ENCODE data around the gene GAPDH. TPM values are rescaled to one million over a fixed set of nuclear protein-coding genes. Genes with fewer than 3 reads are reported as not detected.
"Not testable (repeated sequence)": the region's sequence is repeated elsewhere in the genome, so short reads cannot be mapped to it uniquely, and the experiment has no call there.

The GAPDH gene
- total RNA-seq, 1 donor from 2014 or later, result 4,161 TPM

DNA sequence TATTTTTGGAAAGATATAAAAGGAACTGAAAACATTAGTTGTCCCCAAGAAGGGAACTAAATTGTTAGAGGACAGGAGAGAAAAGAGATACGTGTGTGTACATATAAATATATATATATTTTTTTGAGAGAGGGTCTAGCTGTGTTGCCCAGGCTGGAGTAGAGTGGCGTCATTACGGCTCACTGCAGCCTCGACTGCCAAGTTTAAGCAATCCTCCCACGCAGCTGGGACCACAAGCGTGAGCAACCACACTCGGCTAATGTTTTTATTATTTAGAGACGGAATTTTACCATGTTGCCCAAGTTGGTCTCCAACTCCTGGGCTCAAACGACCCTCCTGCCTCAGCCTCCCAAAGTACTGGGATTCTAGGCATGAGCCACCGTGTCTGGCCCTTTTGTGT lies 50.0 kb downstream of the GAPDH start:
- Histone ChIP-seq H3K27me3 (ENCODE audit: low read depth) (no peaks in the 10 kb centered on the region), H3K4me1 (peaks cover 10% of the 10 kb centered on the region), H3K9me3 (replicated peaks) (no peaks in the 10 kb centered on the region), H3K4me3 (no peak overlapping the region), H3K36me3 (peaks cover 99% of the 10 kb centered on the region), H3K27ac (replicated peaks) (no peak overlapping the region)
- TF ChIP-seq, protein P1, sequence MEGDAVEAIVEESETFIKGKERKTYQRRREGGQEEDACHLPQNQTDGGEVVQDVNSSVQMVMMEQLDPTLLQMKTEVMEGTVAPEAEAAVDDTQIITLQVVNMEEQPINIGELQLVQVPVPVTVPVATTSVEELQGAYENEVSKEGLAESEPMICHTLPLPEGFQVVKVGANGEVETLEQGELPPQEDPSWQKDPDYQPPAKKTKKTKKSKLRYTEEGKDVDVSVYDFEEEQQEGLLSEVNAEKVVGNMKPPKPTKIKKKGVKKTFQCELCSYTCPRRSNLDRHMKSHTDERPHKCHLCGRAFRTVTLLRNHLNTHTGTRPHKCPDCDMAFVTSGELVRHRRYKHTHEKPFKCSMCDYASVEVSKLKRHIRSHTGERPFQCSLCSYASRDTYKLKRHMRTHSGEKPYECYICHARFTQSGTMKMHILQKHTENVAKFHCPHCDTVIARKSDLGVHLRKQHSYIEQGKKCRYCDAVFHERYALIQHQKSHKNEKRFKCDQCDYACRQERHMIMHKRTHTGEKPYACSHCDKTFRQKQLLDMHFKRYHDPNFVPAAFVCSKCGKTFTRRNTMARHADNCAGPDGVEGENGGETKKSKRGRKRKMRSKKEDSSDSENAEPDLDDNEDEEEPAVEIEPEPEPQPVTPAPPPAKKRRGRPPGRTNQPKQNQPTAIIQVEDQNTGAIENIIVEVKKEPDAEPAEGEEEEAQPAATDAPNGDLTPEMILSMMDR (IDR thresholded peaks at IDR 0.05; ENCODE audit: borderline replicate concordance), result no peak
- intact Hi-C loops (cut with micrococcal nuclease), result no loop called here
- DNase-seq, result no peak

DNA sequence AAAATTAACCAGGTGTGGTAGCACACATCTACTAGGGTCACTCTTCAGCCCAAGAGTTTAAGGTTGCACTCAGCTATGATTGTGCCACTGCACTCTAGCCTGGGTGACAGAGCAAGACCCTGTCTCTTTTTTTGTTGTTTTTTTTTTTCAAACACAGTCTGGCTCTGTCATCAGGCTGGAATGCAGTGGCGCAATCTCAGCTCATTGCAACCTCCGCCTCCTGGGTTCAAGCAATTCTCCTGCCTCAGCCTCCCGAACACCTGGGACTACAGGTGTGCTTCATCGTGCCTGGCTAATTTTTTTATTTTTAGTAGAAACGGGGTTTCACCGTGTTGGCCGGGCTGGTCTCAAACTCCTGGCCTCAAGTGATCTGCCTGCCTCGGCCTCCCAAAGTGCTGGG lies 52.3 kb downstream of the GAPDH start:
- H3K4me1 ChIP-seq; H3K27ac ChIP-seq (replicated peaks); H3K4me3 ChIP-seq; intact Hi-C loops (cut with micrococcal nuclease); H3K27me3 ChIP-seq (ENCODE audit: low read depth); DNase-seq; H3K9me3 ChIP-seq (replicated peaks): not testable (repeated sequence)
- peaks cover 100% of the 10 kb centered on the region for H3K36me3 ChIP-seq

Other genes starting within 250 kb of the GAPDH start
- 0.08 TPM for gene PLEKHG6, start 223.8 kb upstream of the GAPDH start, total RNA-seq
- 45.6 TPM for gene TNFRSF1A, start 192.4 kb upstream of the GAPDH start, total RNA-seq
- gene SCNN1A, start 159.0 kb upstream of the GAPDH start, total RNA-seq, result 0.22 TPM
- gene LTBR, start 150.4 kb upstream of the GAPDH start, total RNA-seq, result 23.5 TPM
- gene CD27, start 89.6 kb upstream of the GAPDH start, total RNA-seq, result 0.16 TPM
- 16.4 TPM for gene TAPBPL, start 82.5 kb upstream of the GAPDH start, total RNA-seq
- 4.2 TPM for gene VAMP1, start 63.8 kb upstream of the GAPDH start, total RNA-seq
- gene MRPL51, start 41.3 kb upstream of the GAPDH start, total RNA-seq, result 235 TPM
- gene NCAPD2, start 40.4 kb upstream of the GAPDH start, total RNA-seq, result 9.2 TPM
- gene IFFO1, start 21.5 kb downstream of the GAPDH start, total RNA-seq, result 14.4 TPM
- gene NOP2, start 33.8 kb downstream of the GAPDH start, total RNA-seq, result 15.3 TPM
- gene CHD4, start 72.9 kb downstream of the GAPDH start, total RNA-seq, result 151 TPM
- 7.0 TPM for gene LPAR5, start 101.4 kb downstream of the GAPDH start, total RNA-seq
- gene ACRBP, start 112.9 kb downstream of the GAPDH start, total RNA-seq, result 1.4 TPM
- gene ING4, start 128.6 kb downstream of the GAPDH start, total RNA-seq, result 23.2 TPM
- 26.5 TPM for gene ZNF384, start 154.9 kb downstream of the GAPDH start, total RNA-seq
- 0.41 TPM for gene PIANP, start 166.3 kb downstream of the GAPDH start, total RNA-seq
- 73.2 TPM for gene COPS7A, start 189.5 kb downstream of the GAPDH start, total RNA-seq
- 153 TPM for gene MLF2, start 218.6 kb downstream of the GAPDH start, total RNA-seq
- 104 TPM for gene PTMS, start 231.8 kb downstream of the GAPDH start, total RNA-seq
- not detected for gene LAG3, start 238.0 kb downstream of the GAPDH start, total RNA-seq

Measured in left ventricle myocardium inferior (tissue), 1 donor.